KOPT-K1 (cell line): ENCODE measurements around the gene TIGD3.

ENCODE experiments used
- H3K27ac ChIP-seq: fragments of 200-600 bp; sonication (generic); 2 replicates; pipeline ENCODE4 v1.5.1; 2016; ENCODE audit warnings: antibody characterized with exemption, mild to moderate bottlenecking, low read depth, low read length; ENCODE audit not compliant: poor library complexity, severe bottlenecking
- H3K36me3 ChIP-seq: fragments of 200-600 bp; sonication (generic); 2 replicates; pipeline ENCODE4 v1.5.1; 2017; ENCODE audit warnings: antibody characterized with exemption, mild to moderate bottlenecking, low read length, moderate library complexity; ENCODE audit not compliant: insufficient read depth
- H3K9me3 ChIP-seq: fragments of 200-600 bp; sonication (generic); 2 replicates; pipeline ENCODE4 v1.5.1; 2017; ENCODE audit warnings: antibody characterized with exemption, low read length, mild to moderate bottlenecking; ENCODE audit not compliant: insufficient read depth, poor library complexity, severe bottlenecking

The TIGD3 gene

GRCh38 chr11:65354265-65355012 lies at the start of gene TIGD3:
Gene TIGD3 (plus strand): TSS chr11:65354751. CDS start chr11:65355809, 1,058 bp downstream.
- Histone ChIP-seq H3K36me3 (peaks cover 37% of the 10 kb centered on the region), H3K27ac (peak within 1 kb of the TSS; percentile 50), H3K9me3 (no peaks in the 10 kb centered on the region)

GRCh38 chr11:65305501-65306268 lies 48.9 kb upstream of the TIGD3 start:
- Histone ChIP-seq H3K27ac (no peak overlapping the region), H3K9me3 (no peaks in the 10 kb centered on the region), H3K36me3 (peaks cover 51% of the 10 kb centered on the region)

GRCh38 chr11:65307298-65308229 lies 47.0 kb upstream of the TIGD3 start:
- Histone ChIP-seq H3K27ac (no peak overlapping the region), H3K36me3 (peaks cover 32% of the 10 kb centered on the region), H3K9me3 (no peaks in the 10 kb centered on the region)

DNA sequence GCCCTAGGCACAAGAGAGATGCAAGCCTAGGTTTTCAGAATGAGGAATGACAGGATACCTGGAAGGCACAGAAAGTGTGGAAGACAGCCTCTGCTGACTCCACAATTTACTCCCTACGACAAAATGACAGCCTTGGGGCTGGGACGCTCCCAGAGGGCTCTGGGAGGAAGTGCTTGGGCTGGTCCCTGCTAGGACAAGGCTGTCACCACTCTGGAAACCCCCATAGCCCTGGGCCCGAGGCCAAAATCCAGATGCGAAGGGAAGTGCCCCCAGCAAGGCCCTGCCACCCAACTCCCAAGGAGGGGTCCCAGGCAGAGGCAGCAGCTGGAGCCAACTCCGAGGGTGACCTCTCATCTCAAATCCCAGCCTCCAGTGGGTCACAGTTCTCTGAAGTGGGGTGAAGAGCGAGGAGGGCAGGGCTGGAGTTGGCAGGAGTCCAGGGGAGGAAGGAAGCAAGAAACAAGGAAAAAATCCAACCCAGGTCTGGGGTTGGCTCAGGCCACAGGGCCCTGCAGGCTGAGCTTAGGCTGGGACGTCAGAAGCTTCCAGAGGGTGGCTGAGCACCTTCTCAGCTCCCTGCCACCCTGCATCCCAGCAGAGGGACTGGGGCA lies 46.2 kb upstream of the TIGD3 start:
- Histone ChIP-seq H3K36me3 (peaks cover 26% of the 10 kb centered on the region; the same call in 1 of the 2 replicates), H3K9me3 (no peaks in the 10 kb centered on the region), H3K27ac (no peak overlapping the region)

GRCh38 chr11:65309006-65309405 lies 45.5 kb upstream of the TIGD3 start:
- H3K9me3 ChIP-seq: no peaks in the 10 kb centered on the region
- peaks cover 19% of the 10 kb centered on the region; the same call in 1 of the 2 replicates for H3K36me3 ChIP-seq
- no peak overlapping the region for H3K27ac ChIP-seq

GRCh38 chr11:65310215-65310614 lies 44.3 kb upstream of the TIGD3 start:
- Histone ChIP-seq H3K36me3 (peaks cover 7% of the 10 kb centered on the region; the same call in 1 of the 2 replicates), H3K27ac (no peak overlapping the region), H3K9me3 (no peaks in the 10 kb centered on the region)

GRCh38 chr11:65310736-65311135 lies 43.8 kb upstream of the TIGD3 start:
- no peaks in the 10 kb centered on the region for H3K9me3 ChIP-seq
- H3K27ac ChIP-seq: no peak overlapping the region
- H3K36me3 ChIP-seq: peaks cover 2% of the 10 kb centered on the region; the same call in 1 of the 2 replicates

DNA sequence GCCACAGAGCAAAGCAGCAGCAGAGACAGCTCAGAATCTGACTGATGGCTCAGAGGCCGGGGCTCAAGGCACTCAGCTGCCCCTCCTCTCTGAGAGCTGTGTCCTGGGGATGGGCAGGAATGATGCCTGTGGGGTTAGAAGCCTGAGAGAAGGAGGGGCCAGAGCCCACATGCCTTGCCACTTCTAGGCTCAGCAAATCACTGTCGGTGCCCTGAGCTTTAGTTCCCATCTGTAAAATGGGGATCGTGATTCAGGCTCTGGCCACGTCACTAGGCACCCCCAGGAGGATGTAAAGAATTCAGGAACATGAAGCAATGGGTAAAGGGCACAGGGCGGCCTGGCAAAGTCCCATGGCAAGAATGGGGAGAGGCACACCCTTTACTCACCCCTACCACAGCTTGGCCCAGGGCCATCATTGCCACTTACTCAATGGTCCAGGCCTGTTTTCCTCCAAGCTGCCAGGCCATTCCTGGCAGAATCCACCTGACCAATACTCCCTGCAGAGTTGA lies 43.3 kb upstream of the TIGD3 start:
- Histone ChIP-seq H3K36me3 (no peaks in the 10 kb centered on the region), H3K9me3 (no peaks in the 10 kb centered on the region), H3K27ac (no peak overlapping the region)

DNA sequence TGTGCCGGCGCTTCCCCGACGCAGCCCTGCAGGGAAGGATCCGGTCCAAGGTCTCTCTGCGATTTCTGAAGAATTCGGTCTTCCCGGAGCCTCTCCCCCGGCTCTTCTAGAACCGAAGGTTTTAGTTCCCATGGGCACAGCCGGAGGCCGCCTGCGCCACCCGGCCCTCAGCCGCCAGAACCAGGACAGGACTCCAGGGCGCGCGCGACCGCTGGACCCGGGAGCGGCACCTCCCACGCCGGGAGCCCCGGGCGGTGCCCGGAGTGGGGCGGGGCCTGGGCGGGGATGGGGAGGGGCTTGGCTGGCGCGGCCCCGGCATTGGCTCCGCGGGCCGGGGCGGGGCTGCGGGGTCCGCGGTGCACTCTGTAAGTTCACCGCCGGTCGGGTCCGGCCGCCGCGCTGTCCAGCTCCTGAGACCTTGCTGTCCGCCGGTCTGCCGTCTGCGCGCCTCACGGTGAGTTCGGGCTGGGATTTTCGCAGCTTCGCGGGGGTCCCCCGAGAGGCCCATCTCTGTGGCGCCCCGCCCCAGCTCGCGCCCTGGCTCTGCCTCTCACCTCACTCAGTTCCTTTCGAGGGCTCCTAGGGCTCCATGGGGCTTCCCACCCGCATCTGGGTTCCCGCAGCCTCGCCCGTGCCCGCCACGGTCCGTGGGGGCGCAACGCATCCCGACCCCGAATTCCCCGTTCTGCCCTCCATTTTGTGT lies 39.9 kb upstream of the TIGD3 start, which contains the start of gene CDC42EP2:
TSS of gene CDC42EP2 (plus strand) at position 366 of the 703 bp plus-strand sequence. CDS start 6,033 bp downstream, outside the sequence.
- Histone ChIP-seq H3K27ac (peak within 1 kb of the TSS; percentile 16), H3K9me3 (no peaks in the 10 kb centered on the region), H3K36me3 (no peaks in the 10 kb centered on the region)

- Histone ChIP-seq H3K27ac (peak overlapping the region; percentile 16), H3K36me3 (no peaks in the 10 kb centered on the region)
Observed at GRCh38 chr11:65315204-65315865, 39.2 kb upstream of the TIGD3 start.

GRCh38 chr11:65315866-65316226 lies 38.7 kb upstream of the TIGD3 start:
- no peaks in the 10 kb centered on the region for H3K9me3 ChIP-seq
- H3K27ac ChIP-seq: no peak overlapping the region
- H3K36me3 ChIP-seq: no peaks in the 10 kb centered on the region

More at GRCh38 chr11:65315204-65315865, 39.2 kb upstream of the TIGD3 start:
- no peaks in the 10 kb centered on the region for H3K9me3 ChIP-seq

DNA sequence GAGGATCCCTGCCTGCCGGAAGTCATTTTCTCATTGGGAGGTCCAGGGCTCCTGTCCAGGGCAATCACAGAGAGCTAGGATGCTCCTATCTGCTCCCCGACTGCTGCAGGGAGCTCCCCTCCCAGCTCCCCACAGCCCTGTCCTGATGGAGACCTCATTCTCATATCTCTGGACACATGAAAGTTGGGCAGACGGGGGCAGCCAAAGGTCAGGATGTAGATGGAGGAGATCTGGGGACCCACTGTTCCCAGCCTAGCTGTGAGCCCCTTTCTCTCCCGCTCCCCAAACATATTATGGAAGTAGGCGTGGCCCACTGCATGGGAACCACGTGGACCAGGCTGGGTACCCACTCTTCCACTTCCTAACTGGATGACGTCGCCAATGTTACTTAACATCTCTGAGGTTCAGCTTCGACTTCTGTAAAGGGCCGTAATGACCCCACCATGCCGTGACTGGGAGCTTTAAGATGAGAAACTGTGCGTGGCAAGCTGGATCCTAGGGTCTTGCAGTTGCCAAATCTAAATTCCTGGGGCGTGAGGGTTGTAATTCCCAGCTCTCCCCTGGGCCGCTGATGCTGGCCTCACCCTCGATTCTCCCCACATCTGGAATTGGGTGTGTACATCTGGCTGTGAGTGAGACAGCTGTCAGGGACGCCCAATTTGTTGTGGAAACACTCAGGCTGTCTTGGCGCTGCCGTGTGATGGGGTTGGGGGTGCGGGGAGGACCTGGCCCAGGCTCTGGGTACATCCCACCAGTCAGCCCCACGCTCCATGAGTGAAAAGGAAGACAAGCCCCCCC lies 38.1 kb upstream of the TIGD3 start:
- no peak overlapping the region for H3K27ac ChIP-seq
- H3K36me3 ChIP-seq: no peaks in the 10 kb centered on the region
- no peaks in the 10 kb centered on the region for H3K9me3 ChIP-seq
